ENCODE results near the gene ODAPH.

- TF ChIP-seq CTCF (conservative IDR thresholded peaks at IDR 0.05 in 1 of 2, IDR thresholded peaks at IDR 0.05 in 1 of 2; ENCODE audit: low read depth in 1 of 2, low read length in 2 of 2), result no peak
- no peak for TF ChIP-seq EZH2 (IDR thresholded peaks at IDR 0.05; ENCODE audit: low read length, missing control alignments)
Observed at GRCh38 chr4:75605928-75606327, 50.1 kb downstream of the ODAPH start.
